ENCODE measurements around the gene COPG1.

The COPG1 gene

DNA sequence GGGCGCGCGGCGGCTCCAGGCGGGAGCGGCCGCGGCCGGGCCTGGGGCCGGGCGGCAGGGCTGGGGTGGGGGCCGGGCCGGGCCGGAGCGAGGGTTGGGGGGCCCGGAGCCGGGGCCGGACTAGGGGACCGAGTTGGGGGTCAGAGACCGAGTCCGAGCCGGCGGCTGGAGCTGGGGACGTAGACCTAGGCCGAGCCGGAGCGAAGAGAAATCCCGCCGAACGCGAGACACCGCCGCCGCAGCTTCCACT is 66.5 kb downstream of the COPG1 start:
- FAIRE-seq, result no peak

DNA sequence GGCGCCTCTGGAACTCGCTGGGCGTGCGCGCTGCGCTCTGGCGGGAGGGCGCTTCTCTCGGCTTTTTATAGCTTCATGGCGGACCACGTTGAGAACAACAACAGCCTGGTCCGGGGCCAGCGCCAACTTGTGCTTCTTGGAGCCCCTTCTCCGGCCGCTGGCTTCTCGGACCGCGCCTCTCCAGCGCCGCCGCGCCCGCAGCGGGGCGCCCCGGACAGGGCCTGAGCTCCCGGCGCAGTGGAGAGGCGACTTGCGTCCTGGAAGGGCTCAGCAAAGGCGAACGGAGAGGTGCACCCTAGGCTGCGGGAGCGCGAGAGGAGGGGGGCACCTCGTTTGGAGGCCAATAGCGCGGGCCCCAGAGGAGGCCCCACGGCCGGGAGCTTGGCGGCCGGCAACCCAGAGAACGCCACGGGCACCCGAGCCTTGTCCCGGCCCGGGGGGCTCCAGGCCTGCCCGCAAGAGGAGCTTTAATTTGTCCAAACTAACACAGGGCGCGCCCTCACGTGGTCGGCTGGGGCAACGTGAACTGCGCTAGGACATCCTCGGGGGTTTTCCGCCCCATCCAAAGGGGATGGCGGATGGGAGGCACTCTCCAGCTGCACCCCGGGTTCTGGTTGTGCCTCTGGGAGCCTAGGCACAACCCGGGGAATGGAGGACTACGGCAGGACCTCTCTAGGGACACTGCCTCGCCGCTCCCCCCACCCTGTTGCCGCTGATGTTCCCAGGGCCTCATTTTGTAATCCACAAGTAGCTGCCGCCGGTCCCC is 67.0 kb downstream of the COPG1 start:
- no peak for FAIRE-seq

DNA sequence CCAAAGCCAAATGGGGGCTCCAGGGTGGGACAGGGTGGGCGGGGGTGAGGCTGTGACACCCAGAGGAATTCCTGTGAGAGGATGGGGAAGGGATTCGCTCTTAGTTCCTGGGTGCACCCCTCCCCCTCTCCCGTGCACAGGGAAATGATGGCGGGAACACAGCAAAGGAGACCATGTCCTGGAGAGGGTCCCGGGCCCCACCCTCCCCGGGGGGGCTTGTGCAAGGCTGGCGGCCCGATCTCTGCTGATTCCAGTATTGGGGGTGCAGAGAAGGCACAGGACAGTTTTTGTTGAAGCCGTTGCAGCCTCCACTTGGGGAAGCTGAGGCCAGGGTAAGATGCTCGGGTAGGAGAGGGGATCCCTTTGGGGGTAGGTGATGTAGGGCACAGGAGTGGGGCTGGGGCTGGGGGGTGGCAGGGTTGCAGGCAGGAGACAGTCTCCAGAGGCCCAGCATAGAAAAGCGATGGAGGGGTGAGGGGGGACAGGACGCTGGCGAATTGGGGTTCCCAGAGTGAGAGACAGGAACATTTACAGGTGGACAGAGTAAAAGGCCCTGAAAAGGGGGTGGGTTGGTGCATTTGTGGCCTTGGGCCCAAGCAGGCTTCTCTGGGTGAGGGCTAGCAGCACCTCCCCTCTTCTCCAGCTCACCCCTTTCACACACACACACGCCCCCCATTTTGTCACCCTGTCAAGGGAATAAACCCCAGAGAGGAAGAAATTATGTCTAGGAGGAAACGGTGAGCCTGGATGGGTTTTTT is 67.8 kb downstream of the COPG1 start:
- FAIRE-seq, result no peak

DNA sequence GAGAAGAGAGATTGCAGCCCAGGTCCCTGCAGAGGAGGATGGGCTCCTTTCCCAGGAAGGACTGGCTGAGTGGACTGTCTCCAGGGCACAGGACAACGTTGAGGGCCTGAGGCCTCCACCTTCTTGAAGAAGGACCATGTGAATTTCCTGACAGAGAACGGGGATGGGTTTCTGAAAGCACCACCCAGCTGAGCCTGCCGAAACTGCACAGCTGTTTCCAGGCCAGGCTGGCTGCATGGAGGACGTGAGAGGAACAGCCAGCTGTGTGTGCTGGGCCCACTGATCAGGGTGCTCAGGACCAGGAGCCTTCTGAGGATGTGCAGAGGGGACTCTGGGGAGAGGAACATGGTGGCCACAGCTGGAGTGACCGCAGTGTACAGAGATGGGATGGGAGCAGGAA is 68.4 kb downstream of the COPG1 start:
- no peak for FAIRE-seq

DNA sequence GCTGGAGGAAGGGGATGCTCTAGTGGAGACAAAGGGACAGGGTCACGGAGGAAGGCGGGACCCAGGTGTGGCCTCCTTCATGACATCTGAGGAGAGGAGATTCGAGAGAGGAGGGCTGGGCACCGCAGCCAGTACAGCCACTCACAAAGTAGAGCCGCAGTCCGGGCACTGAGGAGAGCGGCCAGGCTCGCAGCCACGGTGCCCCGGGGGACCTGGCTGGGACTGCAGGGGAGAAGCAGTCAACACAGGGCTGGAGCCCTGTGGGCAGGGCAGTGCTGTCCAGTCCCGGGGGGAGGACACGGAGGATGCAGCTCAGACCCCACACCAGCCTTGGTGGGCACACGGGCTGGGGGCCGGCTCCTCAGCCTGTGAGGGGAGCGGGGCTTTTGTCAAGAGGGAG is 69.5 kb downstream of the COPG1 start:
- no peak for FAIRE-seq

DNA sequence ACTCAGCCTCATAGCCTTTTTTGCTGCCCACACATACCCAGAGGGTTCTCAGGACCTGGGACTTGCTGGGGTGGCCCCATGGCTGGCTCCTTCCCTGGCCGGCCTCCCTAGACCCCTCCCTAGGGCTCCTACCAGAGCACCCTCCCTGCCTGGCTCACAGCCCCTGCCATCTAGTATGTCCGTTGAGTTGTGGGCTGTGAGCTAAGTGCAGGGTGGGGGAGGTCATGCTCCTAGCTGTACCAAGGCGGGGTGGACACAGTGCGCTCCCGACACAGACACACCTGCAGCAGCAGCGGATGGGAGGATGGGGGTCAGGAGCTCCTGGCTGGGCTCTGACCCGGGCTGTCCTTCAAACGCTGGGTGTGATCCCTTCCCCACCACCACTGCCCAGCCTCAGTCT is 70.9 kb downstream of the COPG1 start:
- FAIRE-seq, result no peak

DNA sequence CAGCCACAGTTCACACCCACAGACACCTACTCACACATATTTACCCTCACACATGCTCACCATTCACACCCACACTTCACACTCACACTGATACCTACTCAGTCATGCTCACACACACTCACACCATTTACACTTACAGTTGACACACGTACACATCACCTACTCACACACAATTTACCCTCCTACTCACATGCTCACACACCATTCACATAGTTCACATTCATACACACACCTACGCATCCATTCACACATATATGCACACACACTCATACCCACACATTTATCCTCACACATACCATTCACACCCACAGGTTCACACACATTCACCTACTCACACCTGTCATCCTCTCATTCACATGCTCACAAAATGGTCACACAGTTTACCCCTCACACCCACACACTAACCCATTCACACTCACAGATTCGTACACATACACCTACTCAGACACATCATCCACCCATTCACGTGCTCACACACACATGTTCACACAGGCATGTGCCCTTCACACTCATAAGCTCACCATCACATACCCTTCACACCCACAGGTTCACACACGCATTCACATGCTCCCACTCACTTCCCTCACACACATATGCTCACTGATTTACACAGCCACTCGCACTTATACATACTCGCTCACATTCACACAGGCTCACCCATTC is 71.5 kb downstream of the COPG1 start:
- FAIRE-seq, result no peak

DNA sequence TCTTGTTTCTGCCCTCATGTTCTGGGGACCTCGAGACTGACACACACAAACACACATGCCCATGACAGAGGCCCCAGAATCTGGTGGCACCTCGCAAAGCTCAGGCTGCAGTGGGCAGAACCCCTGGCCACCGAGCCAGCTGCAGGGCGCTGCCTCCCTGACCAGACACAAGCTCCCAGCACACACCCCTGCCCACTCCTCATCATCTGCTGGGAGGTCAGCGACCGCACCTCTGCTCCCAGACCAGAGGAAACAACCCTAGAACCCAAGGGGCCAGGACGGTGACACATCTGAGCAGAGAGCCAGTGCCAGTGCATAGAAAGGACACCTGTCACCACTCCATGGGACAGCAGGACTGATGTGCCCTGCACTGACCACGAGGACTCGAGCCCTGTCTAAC is 72.5 kb downstream of the COPG1 start:
- no peak for FAIRE-seq

DNA sequence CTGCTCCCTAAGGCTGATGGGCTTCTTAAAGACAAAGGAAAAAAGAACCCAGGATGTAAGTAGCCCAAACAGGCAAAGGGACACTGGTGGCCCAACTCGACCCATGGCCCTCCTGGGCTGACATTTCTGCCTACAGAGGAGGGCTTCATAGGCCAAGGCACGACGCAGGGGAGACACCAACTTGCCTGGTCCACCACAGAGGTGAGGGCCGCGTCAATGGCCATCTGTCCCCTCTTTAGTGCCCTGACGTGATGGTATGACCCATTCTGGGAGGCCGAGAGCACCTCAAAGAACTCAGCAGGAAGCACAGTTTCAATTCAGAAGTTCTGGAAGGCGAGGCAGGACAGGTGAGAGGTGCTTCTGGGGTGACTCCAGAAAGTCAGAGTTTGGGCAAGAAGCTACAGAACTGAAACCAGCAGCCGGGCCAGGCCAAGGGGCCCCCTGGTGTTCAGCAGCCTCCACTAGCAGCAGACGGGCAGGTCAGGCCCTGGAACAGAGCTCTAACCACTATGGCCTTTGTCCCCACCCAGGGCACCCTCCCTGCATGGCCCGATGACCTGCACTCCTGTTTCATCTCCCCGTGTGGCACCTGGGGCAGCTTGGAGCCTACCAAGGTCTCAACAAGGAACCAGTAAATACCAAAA is 74.4 kb downstream of the COPG1 start:
- FAIRE-seq, result no peak

DNA sequence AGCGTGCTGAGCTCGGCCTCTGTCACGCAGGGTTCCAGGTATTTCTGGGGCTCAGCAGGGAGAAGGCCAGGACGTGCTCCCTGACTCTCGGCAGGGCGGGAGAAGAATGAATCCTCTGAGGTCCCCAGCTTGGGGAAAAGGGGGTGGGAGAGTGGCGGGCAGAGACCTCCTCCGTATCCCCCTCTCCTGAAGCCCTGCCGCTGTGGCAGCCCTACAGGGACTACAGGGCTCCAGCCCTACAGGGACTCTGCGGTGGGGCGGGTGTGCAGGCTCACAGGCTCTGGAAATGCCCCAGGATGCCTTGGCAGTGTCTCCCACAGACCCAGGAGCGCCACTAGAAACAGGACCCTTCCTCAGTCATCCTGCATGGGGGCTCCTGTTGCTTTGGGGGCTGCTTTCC is 75.4 kb downstream of the COPG1 start:
- FAIRE-seq, result no peak

DNA sequence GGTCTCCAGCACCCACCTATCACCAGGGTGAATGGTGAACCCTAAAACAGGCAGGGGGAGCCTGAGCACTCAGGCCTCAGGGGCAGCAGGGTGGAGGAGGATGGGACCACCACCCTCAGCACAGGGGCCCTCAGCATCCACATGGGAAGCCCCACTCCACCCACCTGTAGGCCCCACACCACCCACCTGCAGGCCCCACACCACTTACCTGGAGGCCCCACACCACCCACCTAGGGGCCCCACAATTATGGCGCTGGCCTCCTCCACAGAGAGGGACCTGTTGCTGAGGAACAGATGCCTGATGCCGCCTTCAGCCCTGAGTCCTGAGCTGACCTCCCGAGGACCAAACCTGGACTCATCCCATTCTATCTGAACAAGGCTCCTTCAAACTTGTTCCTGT is 76.0 kb downstream of the COPG1 start:
- no peak for FAIRE-seq

DNA sequence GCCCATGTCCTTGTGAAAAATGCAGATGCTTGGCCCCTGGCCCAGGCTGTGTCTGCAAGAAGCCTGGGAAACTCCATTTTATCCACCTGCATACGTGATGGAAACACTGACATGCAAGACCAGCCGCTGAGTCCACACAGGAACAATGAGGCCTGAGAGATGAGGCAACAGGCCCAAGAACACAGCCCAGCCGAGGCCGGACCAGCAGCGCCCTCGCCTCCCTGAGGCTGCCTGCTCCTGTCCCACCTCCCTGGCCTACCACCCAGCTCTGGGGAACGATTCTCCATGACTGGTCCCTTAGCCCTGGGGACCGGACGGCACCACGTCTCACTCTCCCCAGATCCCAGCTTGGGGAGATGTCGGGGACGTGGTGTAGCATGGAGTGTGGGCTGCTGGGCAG is 76.7 kb downstream of the COPG1 start:
- FAIRE-seq, result no peak

DNA sequence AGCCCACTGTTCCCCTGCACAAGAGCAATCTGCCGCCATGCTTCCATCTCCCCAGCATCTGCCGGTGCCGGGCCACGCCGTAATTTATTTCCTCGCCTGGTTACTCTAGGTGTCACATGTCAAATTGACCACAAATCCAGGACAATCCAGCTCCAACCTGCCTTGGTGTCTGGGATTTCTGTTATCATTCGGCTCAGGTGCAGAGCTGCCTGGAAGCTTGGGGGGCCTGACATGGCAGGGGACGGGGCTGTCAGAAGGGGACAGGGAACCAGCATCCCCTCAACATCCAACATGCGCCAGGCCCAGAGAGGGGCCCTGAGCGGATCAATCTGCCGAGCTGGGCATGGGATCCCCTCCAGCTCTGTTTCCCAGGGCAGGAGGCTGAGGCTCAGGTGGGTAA is 77.2 kb downstream of the COPG1 start:
- FAIRE-seq, result no peak

All from A204.1 (cell line).